DND-41 (cell line): ENCODE measurements around the gene FGF9.

ENCODE experiments used
- EZH2 ChIP-seq: IDR thresholded peaks from 3 replicates; pipeline ENCODE4 v1.6.1; 2012; ENCODE audit warnings: borderline replicate concordance, low read depth, mild to moderate bottlenecking, moderate library complexity, low read length, inconsistent platforms; ENCODE audit not compliant: severe bottlenecking
- TF ChIP-seq, protein P1 (sequence below): IDR thresholded peaks from 2 replicates; pipeline ENCODE4 v1.5.1; 2012; ENCODE audit warnings: borderline replicate concordance, low read length, moderate library complexity, mild to moderate bottlenecking; ENCODE audit not compliant: poor library complexity, severe bottlenecking; ENCODE audit errors: extremely low read depth

DNA sequence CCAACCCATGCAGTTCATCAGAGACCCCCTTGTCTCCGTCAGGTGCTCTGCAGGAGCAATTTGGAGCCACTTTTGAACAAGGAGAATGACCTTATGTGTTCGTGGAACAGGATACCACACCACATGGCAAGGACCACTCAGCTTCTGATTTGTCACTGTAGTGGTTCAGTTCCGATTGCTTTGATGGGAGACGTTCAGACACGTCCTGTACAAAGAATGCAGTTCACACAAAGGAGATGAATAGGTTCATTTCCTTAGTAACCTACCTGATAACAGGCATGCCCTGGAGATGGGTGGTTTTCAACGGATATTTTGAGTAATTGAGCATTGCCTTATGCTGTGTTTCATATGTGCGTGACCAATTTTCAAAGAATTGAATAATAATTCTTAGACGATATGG lies 17.2 kb downstream of the FGF9 start:
- TF ChIP-seq, protein P1, sequence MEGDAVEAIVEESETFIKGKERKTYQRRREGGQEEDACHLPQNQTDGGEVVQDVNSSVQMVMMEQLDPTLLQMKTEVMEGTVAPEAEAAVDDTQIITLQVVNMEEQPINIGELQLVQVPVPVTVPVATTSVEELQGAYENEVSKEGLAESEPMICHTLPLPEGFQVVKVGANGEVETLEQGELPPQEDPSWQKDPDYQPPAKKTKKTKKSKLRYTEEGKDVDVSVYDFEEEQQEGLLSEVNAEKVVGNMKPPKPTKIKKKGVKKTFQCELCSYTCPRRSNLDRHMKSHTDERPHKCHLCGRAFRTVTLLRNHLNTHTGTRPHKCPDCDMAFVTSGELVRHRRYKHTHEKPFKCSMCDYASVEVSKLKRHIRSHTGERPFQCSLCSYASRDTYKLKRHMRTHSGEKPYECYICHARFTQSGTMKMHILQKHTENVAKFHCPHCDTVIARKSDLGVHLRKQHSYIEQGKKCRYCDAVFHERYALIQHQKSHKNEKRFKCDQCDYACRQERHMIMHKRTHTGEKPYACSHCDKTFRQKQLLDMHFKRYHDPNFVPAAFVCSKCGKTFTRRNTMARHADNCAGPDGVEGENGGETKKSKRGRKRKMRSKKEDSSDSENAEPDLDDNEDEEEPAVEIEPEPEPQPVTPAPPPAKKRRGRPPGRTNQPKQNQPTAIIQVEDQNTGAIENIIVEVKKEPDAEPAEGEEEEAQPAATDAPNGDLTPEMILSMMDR = no peak
- TF ChIP-seq EZH2 = no peak
